Esophagus squamous epithelium (tissue), 5 donors: Measurements from ENCODE around the gene SLC1A6. TPM values are rescaled to one million over a fixed set of nuclear protein-coding genes. Genes with fewer than 3 reads are reported as not detected.

Experiments
- DNase-seq: peaks from one replicate; lab custom pipeline; 2025; lab: John Stamatoyannopoulos, UW
- H3K27ac ChIP-seq, 4 donors: fragments of 200-600 bp; sonication (generic); one replicate each; pipeline ENCODE4 v1.5.1; 2016 to 2019; ENCODE audit warnings: mild to moderate bottlenecking in 1 of 4
- H3K27me3 ChIP-seq, 4 donors: fragments of 200-600 bp; sonication (generic); 1 replicate in 3 of 4; 2 replicates in 1 of 4; pipeline versions ENCODE4 v1.5.1 to v1.6.0; 2017 to 2021; ENCODE audit warnings: antibody characterized with exemption in 1 of 4
- H3K36me3 ChIP-seq, 3 donors: fragments of 200-600 bp; sonication (generic); one replicate each; pipeline ENCODE4 v1.5.1; 2016 to 2019
- H3K4me1 ChIP-seq, 3 donors: fragments of 200-600 bp; sonication (generic); one replicate each; pipeline ENCODE4 v1.5.1; 2017 to 2019
- H3K4me3 ChIP-seq, 4 donors: fragments of 200-600 bp; sonication (generic); 1 replicate in 3 of 4; 2 replicates in 1 of 4; pipeline ENCODE4 v1.5.1; 2016 to 2019; ENCODE audit warnings: mild to moderate bottlenecking in 2 of 4, moderate library complexity in 1 of 4
- H3K9me3 ChIP-seq, 3 donors: fragments of 200-600 bp; sonication (generic); one replicate each; pipeline ENCODE4 v1.5.1; 2016 to 2019
- CTCF ChIP-seq, 6 experiments: fragments of 450-650 bp in 4 of 6; fragments of 200-600 bp in 2 of 6; sonication (generic) in 2 of 6; IDR thresholded peaks; one replicate each; pipeline ENCODE4 v1.5.1; 2016 to 2019; ENCODE audit warnings: antibody characterized with exemption in 6 of 6, mild to moderate bottlenecking in 4 of 6, moderate library complexity in 4 of 6
- POLR2A ChIP-seq, 4 donors: fragments of 450-650 bp; IDR thresholded peaks; one replicate each; pipeline ENCODE4 v1.6.1; 2017; ENCODE audit warnings: antibody characterized with exemption in 4 of 4, mild to moderate bottlenecking in 4 of 4, moderate library complexity in 3 of 4
- WGBS, 2 donors: methylation state at CpG; one replicate each; pipeline ENCODE4 v1.1.5; 2018; 5-methylcytosine and 5-hydroxymethylcytosine counted together
- intact Hi-C: fragments of 100-400 bp; cut with DNase I; formaldehyde crosslinking; loops from one replicate; pipeline ENCODE4 v1.15.0; 2022
- total RNA-seq, 4 donors: library from RNA; depleted of rRNA; stranded (reverse); fragments of >200 nt; gene quantifications; one replicate each; pipeline ENCODE4 v1.1.0, GENCODE V29; 2016
- donor health status: DM: yes; HTN: yes; CAD: no.

Gene SLC1A6
- total RNA-seq, 4 donors from 2014 or later = not detected

DNA sequence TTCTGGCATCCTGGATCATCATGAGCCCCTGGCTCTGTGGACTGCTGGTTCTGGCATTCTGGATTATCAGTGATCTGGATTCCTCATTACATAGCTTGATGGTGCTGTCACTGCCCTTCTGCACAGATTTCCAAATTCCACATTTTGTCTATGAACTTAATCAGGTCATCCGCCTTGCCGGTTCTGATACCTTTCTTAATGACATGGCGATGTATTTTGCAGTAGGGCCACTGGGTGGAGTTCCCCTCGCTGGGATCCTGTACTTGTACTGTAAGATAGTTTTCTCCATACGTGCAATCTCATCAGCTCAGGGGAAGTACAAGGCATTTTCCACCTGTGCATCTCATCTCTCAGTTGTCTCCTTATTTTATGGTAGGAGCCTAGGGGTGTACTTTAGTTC, 62.8 kb downstream of the SLC1A6 start:
- WGBS, 2 donors = 32 to 69% methylated on average over 3 to 5 of the region's 5 CpGs
- Histone ChIP-seq H3K9me3 (peaks cover 0 to 10% (median 0%) of the 10 kb centered on the region in 3 donors), H3K4me1 (no peaks in the 10 kb centered on the region), H3K27me3 (peaks cover 0 to 18% (median 0%) of the 10 kb centered on the region in 4 donors), H3K4me3 (no peak overlapping the region), H3K36me3 (no peaks in the 10 kb centered on the region), H3K27ac (no peak overlapping the region)
- DNase-seq = no peak
- no peak for TF ChIP-seq CTCF (IDR thresholded peaks at IDR 0.05)
- TF ChIP-seq POLR2A (IDR thresholded peaks at IDR 0.05) = no peak
- intact Hi-C loops = no loop called here

GRCh38 chr19:14915116-14915515, 64.5 kb downstream of the SLC1A6 start:
- intact Hi-C loops = no loop called here
- H3K36me3 ChIP-seq = no peaks in the 10 kb centered on the region
- H3K4me3 ChIP-seq = no peak overlapping the region
- 62 to 66% methylated on average over 5 to 6 of the region's 6 CpGs for WGBS, 2 donors
- no peaks in the 10 kb centered on the region for H3K4me1 ChIP-seq
- TF ChIP-seq CTCF (IDR thresholded peaks at IDR 0.05) (no peak), POLR2A (IDR thresholded peaks at IDR 0.05) (no peak)
- peaks cover 0 to 10% (median 0%) of the 10 kb centered on the region in 3 donors for H3K9me3 ChIP-seq
- H3K27me3 ChIP-seq = peaks cover 0 to 18% (median 0%) of the 10 kb centered on the region in 4 donors
- no peak overlapping the region for H3K27ac ChIP-seq
- DNase-seq = no peak

DNA sequence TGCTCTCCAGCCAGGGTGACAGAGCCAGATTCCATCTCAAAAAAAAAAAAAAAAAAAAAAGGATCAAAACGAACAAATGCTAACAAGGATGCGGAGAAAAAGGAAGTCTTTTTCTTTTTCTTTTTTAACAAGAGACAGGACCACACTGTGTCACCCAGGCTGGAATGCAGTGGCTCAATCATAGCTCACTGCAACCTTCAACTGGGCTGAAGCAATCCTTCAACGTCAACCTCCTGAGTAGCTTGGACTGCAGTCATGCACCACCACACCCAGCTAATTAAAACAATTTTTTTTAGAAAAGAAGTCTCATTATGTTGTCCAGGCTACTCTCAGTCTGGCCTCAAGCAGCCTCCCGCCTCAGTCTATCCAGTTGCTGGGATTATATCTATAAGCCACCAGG, 73.0 kb downstream of the SLC1A6 start:
- no peaks in the 10 kb centered on the region for H3K4me1 ChIP-seq
- H3K27ac ChIP-seq = no peak overlapping the region
- H3K36me3 ChIP-seq = no peaks in the 10 kb centered on the region
- TF ChIP-seq CTCF (IDR thresholded peaks at IDR 0.05) (no peak), POLR2A (IDR thresholded peaks at IDR 0.05) (no peak)
- peaks cover 0 to 19% (median 0%) of the 10 kb centered on the region in 4 donors for H3K27me3 ChIP-seq
- intact Hi-C loops = no loop called here
- no peak for DNase-seq
- H3K4me3 ChIP-seq = no peak overlapping the region
- no peaks in the 10 kb centered on the region for H3K9me3 ChIP-seq
- 63 to 77% methylated on average over 4 of the region's 4 CpGs for WGBS, 2 donors

GRCh38 chr19:14901675-14902260, 77.9 kb downstream of the SLC1A6 start:
- Histone ChIP-seq H3K4me3 (no peak overlapping the region), H3K27ac (no peak overlapping the region), H3K9me3 (no peaks in the 10 kb centered on the region), H3K36me3 (no peaks in the 10 kb centered on the region), H3K4me1 (no peaks in the 10 kb centered on the region), H3K27me3 (peaks cover 0 to 30% (median 0%) of the 10 kb centered on the region in 4 donors)
- no peak for TF ChIP-seq CTCF (IDR thresholded peaks at IDR 0.05)
- no peak for TF ChIP-seq POLR2A (IDR thresholded peaks at IDR 0.05)
- DNase-seq = no peak
- WGBS, 2 donors = 12 to 38% methylated on average over 2 of the region's 2 CpGs
- intact Hi-C loops = no loop called here

Other genes starting within 250 kb of the SLC1A6 start
- 1 to 10 TPM in 3 of 4 donors, under 1 TPM in 1; 0.49 to 5.8 (median 4.0) TPM for gene ADGRE2, start 201.3 kb downstream of the SLC1A6 start, total RNA-seq
- under 1 TPM in 1 of 4 donors, not detected in 3; 0.38 TPM for gene OR7A5, start 144.7 kb downstream of the SLC1A6 start, total RNA-seq
- gene OR7C1, start 144.7 kb downstream of the SLC1A6 start, total RNA-seq = not detected
- gene OR7A10, start 130.9 kb downstream of the SLC1A6 start, total RNA-seq = not detected
- not detected for gene OR7A17, start 93.7 kb downstream of the SLC1A6 start, total RNA-seq
- gene OR7C2, start 38.4 kb downstream of the SLC1A6 start, total RNA-seq = not detected
- under 1 TPM in 2 of 4 donors, not detected in 2; 0.42 to 0.44 TPM for gene CASP14, start 69.6 kb upstream of the SLC1A6 start, total RNA-seq
- not detected for gene OR1I1, start 102.3 kb upstream of the SLC1A6 start, total RNA-seq
- 10 to 100 TPM in 1 of 4 donors, 1 to 10 TPM in 3; 1.4 to 10.3 (median 4.6) TPM for gene SYDE1, start 127.5 kb upstream of the SLC1A6 start, total RNA-seq
- gene NOTCH3, start 221.1 kb upstream of the SLC1A6 start, total RNA-seq = 100 to 1,000 TPM in 3 of 4 donors, 10 to 100 TPM in 1; 95.6 to 278 (median 122) TPM